ENCODE results near the gene ERN2. TPM values are rescaled to one million over a fixed set of nuclear protein-coding genes. Genes with fewer than 3 reads are reported as not detected.

Gene ERN2
- 0.47 TPM in 1 of 2 replicates, not detected in the other for total RNA-seq

DNA sequence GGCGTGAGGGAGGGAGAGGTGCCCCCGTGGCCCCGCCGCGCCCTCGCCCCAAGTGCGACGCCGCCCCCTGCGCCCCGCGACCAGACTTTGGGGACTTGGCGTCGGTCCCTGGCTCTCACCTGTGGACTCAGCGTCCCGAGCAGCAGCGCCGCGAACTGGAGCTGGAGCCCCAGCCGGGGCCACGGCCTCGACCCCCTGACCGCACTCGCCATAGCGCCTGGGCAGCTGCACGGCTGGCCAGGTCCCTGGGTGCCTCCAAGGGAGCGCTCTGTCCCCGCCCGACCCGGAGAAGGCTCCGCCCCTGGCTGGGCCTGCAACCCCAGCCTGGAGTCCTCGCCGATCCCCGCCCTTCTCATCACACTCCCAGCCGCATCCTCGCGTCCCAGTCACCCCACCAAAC lies at the start of gene ERN2:
ERN2 (minus strand) TSS at position 247 of the 400 bp plus-strand sequence; CDS start at position 212, 35 bp downstream.

DNA sequence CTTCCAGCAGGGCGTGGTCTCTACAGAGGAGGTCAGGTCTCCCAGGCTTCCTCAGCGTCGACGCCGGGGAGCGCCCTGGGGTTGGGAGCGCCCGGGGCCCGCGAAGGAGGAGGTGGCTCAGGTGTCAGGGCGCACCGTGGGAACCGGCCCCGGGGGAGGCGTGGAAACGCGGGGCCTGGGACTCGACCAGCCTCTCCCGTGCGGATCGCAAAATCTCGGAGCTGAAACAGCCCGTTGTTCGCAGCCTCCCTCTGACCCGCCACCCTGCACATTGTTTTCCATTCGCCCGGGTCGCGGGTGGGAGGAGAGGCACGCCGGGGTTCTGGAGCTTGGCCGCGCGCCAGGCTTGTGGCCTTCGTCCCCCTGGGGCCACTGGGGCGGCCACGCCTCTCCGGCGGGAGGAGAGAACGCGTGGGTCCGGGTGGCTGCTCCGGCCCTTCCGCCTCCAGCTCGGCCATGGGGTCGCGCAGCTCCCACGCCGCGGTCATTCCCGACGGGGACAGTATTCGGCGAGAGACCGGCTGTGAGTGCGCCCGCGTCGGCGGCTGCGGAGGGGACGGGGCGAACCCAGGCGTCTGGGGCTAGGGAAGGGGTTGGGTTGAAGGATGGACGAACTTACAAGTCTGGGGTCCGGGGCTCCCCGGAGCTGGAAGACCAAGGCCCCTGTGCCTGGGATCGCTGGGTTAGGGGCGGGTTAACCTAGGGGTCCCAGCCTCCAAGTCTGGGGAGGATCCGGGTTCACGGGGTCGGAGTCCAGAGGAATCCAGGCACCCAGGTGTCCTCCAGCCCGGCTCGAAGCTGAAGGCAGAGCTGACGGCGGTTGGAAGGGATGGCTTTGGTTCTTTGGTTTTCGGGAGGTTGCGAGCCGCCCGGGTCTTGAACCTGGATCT lies 41.8 kb upstream of the ERN2 start, which contains the start of gene CHP2:
CHP2 (plus strand) TSS at position 433 of the 890 bp plus-strand sequence; CDS start at position 457, 24 bp downstream.

DNA sequence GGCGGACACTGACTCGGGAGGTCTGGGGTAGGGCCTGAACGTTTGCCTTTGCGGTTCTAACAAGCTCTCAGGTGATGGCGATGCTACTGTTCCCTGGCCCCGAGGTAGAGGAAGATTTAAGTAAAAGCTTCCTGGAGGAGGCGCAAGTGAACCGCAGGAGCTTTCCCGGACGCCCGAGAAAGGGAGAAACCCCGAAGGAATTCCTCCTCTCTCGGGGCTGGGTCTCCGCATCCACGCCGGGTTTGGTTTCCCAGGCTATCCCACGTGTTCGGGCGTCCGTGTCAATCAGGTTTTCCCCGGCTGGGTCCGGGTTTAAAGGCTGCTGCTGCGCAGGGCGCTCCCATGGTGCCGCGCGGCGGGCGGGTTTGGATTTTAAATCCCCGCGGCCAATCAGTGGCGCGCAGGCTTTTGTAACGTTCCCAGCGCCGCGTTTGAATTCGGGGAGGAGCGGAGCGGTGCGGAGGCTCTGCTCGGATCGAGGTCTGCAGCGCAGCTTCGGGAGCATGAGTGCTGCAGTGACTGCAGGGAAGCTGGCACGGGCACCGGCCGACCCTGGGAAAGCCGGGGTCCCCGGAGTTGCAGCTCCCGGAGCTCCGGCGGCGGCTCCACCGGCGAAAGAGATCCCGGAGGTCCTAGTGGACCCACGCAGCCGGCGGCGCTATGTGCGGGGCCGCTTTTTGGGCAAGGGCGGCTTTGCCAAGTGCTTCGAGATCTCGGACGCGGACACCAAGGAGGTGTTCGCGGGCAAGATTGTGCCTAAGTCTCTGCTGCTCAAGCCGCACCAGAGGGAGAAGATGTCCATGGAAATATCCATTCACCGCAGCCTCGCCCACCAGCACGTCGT lies 34.4 kb downstream of the ERN2 start, which contains the start of gene PLK1:
PLK1 (plus strand) TSS at position 460 of the 844 bp plus-strand sequence; CDS start at position 504, 44 bp downstream.

DNA sequence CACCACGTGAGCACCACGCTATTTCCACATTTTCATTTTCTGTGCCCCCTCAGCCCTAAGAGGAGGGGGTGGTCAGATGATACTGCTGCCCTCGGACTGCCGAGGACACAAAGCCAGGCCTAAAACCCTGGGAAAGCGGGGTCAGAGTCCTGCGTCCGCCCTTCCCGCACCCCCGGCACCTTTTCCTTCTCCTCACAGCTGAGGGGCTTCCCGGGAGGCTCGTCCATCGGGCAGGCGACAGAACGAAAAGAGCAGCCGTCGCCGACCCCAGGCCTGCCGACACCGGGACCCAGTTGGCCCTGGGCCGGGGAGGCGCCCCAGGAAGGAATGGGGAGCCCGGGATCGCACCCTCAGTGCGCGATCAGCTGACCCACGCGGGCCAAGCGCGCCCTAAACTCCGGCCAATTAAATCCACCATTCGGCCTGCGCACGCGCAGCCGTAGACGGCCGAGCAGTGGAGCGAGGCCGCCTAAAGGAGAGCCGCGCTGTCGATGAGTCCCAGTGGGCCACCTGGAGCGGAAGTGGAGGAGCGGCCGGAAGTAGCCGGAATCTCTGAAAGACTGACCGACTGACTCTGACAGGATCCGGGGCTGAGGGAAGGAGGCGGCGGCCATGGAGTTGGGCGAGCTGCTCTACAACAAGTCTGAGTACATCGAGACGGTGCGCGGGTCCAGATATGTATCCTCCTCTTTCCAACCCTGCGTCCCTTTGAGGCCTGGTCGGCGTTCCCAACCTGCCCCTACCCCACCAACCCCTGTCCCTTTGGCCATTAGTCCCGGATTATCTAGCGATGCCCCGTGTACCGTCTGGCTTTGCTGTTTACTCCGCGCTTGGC lies 71.9 kb downstream of the ERN2 start, which contains the start of the genes DCTN5 and PALB2:
DCTN5 (plus strand) TSS at position 536 of the 835 bp plus-strand sequence; CDS start at position 613, 77 bp downstream.
PALB2 (minus strand) TSS at position 380 of the 835 bp plus-strand sequence; CDS start at position 227, 153 bp downstream.

Other genes with a start within 250 kb of the ERN2 start
- gene GGA2, start 202.7 kb downstream of the ERN2 start, total RNA-seq, result 22.4 and 35.5 TPM in 2 replicates
- 22.5 and 46.0 TPM in 2 replicates for gene EARS2, start 155.9 kb downstream of the ERN2 start, total RNA-seq
- 91.5 and 165 TPM in 2 replicates for gene UBFD1, start 155.5 kb downstream of the ERN2 start, total RNA-seq
- 79.9 and 91.7 TPM in 2 replicates for gene NDUFAB1, start 116.9 kb downstream of the ERN2 start, total RNA-seq
- gene PALB2, start 71.9 kb downstream of the ERN2 start, total RNA-seq, result 7.6 and 9.2 TPM in 2 replicates
- gene DCTN5, start 71.8 kb downstream of the ERN2 start, total RNA-seq, result 23.0 and 25.6 TPM in 2 replicates
- 3.6 and 4.2 TPM in 2 replicates for gene PLK1, start 34.3 kb downstream of the ERN2 start, total RNA-seq
- not detected in 2 replicates for gene CHP2, start 41.8 kb upstream of the ERN2 start, total RNA-seq
- gene PRKCB, start 122.8 kb upstream of the ERN2 start, total RNA-seq, result not detected in 2 replicates